ENCODE measurements around the gene ARFGAP3.
"Not testable (repeated sequence)": the region's sequence is repeated elsewhere in the genome, so short reads cannot be mapped to it uniquely, and the experiment has no call there.

ARFGAP3 gene

GRCh38 chr22:42768385-42769035 lies 88.6 kb downstream of the ARFGAP3 start:
- no peak for DNase-seq (ENCODE audit: low read depth in 2 of 2)

DNA sequence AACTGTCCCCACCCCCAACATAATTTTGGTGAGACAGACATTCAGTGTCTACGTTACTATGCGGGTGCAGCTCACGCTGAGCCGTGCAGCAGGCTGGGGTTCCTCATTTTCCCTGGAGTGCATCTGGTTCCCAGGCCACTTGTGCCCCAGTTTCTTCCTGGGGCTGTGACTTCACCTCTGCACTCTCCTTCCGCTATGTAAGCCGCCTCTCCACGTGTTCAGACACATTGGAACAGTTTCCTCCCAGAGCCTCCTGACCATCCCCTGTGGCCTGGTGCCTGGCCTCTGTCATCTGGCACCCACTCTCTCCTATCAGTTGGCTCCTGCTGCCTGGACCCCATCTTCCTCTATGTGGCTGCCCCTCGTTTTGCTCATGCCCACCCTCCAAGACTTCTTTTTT lies 90.2 kb downstream of the ARFGAP3 start:
- no peak for DNase-seq (ENCODE audit: low read depth in 2 of 2)

- DNase-seq (ENCODE audit: low read depth in 2 of 2): no peak
Observed at GRCh38 chr22:42764895-42765363, 92.1 kb downstream of the ARFGAP3 start.

DNA sequence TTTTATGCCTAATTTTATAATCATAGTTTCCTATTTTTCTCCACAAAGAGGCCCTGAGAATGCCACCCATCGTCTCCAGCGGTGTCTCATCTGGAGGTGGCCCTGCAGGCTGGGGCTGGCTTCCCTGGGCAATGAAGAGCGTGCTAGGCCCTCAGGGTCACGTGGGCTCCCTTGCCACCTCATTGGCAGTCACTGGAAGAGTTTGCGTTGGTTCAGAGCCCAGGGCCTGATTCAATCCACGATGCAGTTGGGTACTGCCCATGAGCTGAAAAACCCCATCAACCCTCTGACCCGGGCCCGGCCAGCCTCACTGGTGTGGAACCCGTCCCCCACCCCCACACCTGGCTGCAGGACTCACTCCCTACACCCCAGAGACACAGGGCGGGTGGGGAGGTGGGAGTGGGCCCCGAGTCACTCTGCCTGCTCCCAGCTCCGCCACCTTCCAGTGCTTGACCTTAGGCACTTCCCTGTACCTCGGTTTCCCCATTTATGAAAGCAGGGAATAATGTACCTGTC lies 93.0 kb downstream of the ARFGAP3 start:
- DNase-seq (ENCODE audit: low read depth in 2 of 2): no peak

DNA sequence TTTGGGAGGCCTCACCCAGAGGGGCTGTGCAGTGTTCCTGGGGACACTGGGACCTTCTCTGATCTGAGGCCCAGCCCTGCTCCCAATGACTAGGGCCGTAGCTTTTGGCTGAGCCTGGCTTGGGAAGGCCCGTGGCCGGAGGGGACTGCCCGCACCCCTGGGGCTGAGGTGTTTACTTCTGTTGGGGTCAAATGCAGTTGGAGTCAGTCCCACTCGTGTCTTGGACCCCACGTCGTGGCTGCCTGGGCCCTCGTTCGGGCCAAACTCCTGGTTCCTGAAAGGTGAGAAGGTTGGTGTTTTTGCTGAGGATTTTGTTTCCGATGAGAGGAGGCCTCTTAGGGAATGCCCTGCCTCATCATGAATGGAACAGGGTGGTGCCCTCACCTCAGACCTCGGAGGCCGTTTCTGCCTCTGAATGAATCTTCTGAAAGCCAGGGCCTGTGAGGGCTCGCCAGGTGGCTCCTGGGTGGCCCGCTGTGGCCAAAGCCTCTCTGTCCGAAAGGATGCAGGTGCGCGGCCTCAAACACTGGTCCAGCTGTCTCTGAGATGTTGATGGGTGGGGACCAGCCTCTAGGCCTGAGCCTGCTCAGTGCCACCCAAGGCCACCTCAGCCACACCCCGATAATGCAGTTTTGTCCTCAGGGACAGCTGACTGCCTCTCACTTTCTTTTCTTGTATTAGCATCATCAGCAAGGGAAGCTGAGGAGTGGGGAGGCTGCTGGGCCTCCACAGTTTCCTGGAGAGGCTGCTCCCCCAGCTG lies 96.1 kb downstream of the ARFGAP3 start:
- no peak for DNase-seq (ENCODE audit: low read depth in 2 of 2)

- no peak for DNase-seq (ENCODE audit: low read depth in 2 of 2)
Observed at GRCh38 chr22:42758931-42759629, 98.0 kb downstream of the ARFGAP3 start.

DNA sequence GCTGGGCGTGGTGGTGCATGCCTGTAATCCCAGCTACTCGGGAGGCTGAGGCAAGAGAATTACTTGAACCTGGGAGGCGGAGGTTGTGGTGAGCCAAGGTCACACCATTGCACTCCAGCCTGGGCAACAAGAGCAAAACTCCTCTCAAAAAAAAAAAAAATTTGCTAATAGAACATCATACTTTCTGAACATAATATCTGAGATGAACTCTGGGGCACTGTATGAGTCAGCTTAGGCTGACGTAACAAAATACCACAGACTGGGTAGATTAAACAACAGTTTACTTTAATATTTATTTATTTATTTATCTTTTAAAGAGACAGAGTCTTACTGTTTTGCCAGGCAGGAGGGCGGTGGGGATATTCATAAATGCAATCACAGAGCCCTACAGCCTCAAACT lies 101.5 kb downstream of the ARFGAP3 start:
- DNase-seq (ENCODE audit: low read depth in 2 of 2): not testable (repeated sequence)

DNA sequence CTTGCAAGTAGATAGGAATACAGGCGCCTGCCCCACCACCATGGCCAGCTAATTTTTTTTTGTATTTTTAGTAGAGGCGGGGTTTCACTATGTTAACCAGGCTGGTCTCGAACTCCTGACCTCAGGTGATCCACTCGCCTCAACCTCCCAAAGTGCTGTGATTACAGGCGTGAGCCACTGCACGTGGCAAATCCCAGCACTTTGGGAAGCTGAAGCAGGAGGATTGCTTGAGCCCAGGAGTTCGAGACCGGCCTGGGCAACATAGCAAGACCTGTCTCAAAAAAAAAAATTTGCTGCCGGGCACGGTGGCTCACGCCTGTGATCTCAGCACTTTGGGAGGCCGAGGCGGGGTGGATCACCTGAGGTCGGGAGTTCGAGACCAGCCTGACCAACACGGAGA lies 102.0 kb downstream of the ARFGAP3 start:
- not testable (repeated sequence) for DNase-seq (ENCODE audit: low read depth in 2 of 2)

DNA sequence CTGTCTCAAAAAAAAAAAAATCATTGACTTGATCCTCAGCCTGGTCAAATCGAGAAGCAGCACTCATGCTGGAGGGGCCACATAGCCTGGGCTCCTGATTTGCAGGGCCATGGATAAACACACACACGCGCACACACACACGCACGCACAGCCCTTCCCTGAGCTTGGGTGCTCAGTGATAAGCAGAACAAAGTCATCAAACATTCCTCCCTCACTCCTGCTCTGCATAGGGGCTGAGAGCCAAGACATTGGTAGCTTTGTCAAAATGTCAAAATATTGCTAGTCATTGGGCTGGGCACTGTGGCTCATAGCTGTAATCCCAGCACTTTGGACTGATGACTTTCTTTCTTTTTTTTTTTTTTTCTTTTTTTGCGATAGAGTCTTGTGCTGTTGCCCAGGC lies 102.4 kb downstream of the ARFGAP3 start:
- no peak for DNase-seq (ENCODE audit: low read depth in 2 of 2)

- no peak for DNase-seq (ENCODE audit: low read depth in 2 of 2)
Observed at GRCh38 chr22:42752912-42753311, 104.2 kb downstream of the ARFGAP3 start.

- DNase-seq (ENCODE audit: low read depth in 2 of 2): no peak
Observed at GRCh38 chr22:42752230-42752746, 104.8 kb downstream of the ARFGAP3 start.

DNA sequence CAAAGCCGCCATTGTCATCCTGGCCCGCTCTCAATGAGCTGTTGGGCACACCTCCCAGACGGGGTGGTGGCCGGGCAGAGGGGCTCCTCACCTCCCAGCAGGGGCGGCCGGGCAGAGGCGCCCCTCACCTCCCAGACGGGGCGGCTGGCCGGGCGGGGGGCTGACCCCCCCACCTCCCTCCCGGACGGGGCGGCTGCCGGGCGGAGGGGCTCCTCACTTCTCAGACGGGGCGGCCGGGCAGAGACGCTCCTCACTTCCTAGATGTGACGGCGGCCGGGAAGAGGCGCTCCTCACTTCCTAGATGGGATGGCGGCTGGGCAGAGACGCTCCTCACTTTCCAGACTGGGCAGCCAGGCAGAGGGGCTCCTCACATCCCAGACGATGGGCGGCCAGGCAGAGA lies 106.7 kb downstream of the ARFGAP3 start:
- DNase-seq (ENCODE audit: low read depth in 2 of 2): not testable (repeated sequence)

GRCh38 chr22:42747701-42748513 lies 109.2 kb downstream of the ARFGAP3 start:
- DNase-seq (ENCODE audit: low read depth in 2 of 2): no peak
